ENCODE measurements around the gene MYH11. TPM values are rescaled to one million over a fixed set of nuclear protein-coding genes. Genes with fewer than 3 reads are reported as not detected.

MYH11 gene
- total and polyA plus RNA-seq, 2 of the 13 experiments (the other 11 are each of a cell fraction or from before 2014, with no cell fraction given): not detected

- TF ChIP-seq CENPT (CRISPR knock-in tag; IDR thresholded peaks at IDR 0.05; ENCODE audit: low read depth): no peak
These were observed 7.4 kb downstream of the MYH11 start (continued) for GRCh38 chr16:15849209-15849981.

GRCh38 chr16:15847611-15848175 lies 9.1 kb downstream of the MYH11 start:
- intact Hi-C loops (cut with micrococcal nuclease; ENCODE audit: unreplicated experiment): no loop called here
- FAIRE-seq: no peak
- 25% methylated on average over 9 of the region's 9 CpGs for WGBS (ENCODE audit: low lambda C conversion rate)

More at GRCh38 chr16:15847611-15848175, 9.1 kb downstream of the MYH11 start:
- Histone ChIP-seq H3K9me3 (ENCODE audit: low read length) (no peaks in the 10 kb centered on the region), H3K36me3 (replicated peaks in 1 of 2; ENCODE audit: control insufficient read depth in 1 of 2, insufficient read depth in 2 of 2, low read length in 2 of 2) (no peaks in the 10 kb centered on the region), H3K4me2 (ENCODE audit: low read depth, low read length) (peak overlapping the region; percentile 8; the same call in 1 of the 2 replicates), H2AFZ (ENCODE audit: low read length) (no peak overlapping the region), H3K79me2 (ENCODE audit: insufficient read depth, low read length) (no peaks in the 10 kb centered on the region), H3K4me3 (replicated peaks in 1 of 3; ENCODE audit: insufficient read depth in 1 of 3, low read depth in 2 of 3, low read length in 3 of 3) (no peak overlapping the region), H3K4me1 (ENCODE audit: insufficient read depth, low read length) (peaks cover 15% of the 10 kb centered on the region), H3K27ac (ENCODE audit: extremely low read length, insufficient read depth, low read length) (no peak overlapping the region), H4K20me1 (ENCODE audit: insufficient read depth, low read length) (no peaks in the 10 kb centered on the region), H3K27me3 (ENCODE audit: control insufficient read depth in 1 of 2, insufficient read depth in 2 of 2, low read length in 2 of 2) (peaks cover 6 to 32% of the 10 kb centered on the region in 2 experiments; a peak in 4 of 5 replicates), H3K9ac (ENCODE audit: insufficient read depth, low read depth, low read length) (no peak overlapping the region)
- no TSS peak for BruUV-seq (replicated peaks)
- TF ChIP-seq MBNL3 (CRISPR knock-in tag; conservative IDR thresholded peaks at IDR 0.05) (no peak), ZNF660 (CRISPR knock-in tag; IDR thresholded peaks at IDR 0.05; ENCODE audit: borderline replicate concordance, low read depth) (no peak), SRSF9 (IDR thresholded peaks at IDR 0.05; ENCODE audit: borderline replicate concordance, insufficient read depth, low read depth, low read length, poor library complexity, severe bottlenecking) (no peak), ZBTB44 (CRISPR knock-in tag; IDR thresholded peaks at IDR 0.05) (no peak), ZSCAN30 (CRISPR knock-in tag; IDR thresholded peaks at IDR 0.05) (no peak), ATF3 (CRISPR knock-in tag; IDR thresholded peaks at IDR 0.05) (no peak), ZNF10 (CRISPR knock-in tag; IDR thresholded peaks at IDR 0.05; ENCODE audit: borderline replicate concordance, low read depth) (no peak), FOXO4 (CRISPR knock-in tag; conservative IDR thresholded peaks at IDR 0.05) (0 out of 2 replicates have a peak, but pooled peaks have one; percentile 9), RXRA (CRISPR knock-in tag; IDR thresholded peaks at IDR 0.05) (no peak), ZNF670 (CRISPR knock-in tag; IDR thresholded peaks at IDR 0.05; ENCODE audit: borderline replicate concordance) (0 out of 2 replicates have a peak, but pooled peaks have one; percentile 26)
- DNase-seq (ENCODE audit: low spot score) (no peak), ATAC-seq (no peak)
- POLR2A ChIA-PET: interaction anchor here (0.9 kb wide), 1 partner anchor 41 kb away, joined by 3 read pairs; the partner anchor contains the start of gene CEP20
- in situ Hi-C loops (cut with HindIII; ENCODE audit: extremely low pct_ligation_motif_present, low pct_unique_long_range_greater_than_20kb): no loop called here
- CTCF ChIA-PET (ENCODE audit: low intra/inter-chr PET ratio, low total read pairs): no interaction called here

Data from HepG2 (cell line).